Psoas muscle (tissue), 8 donors: ENCODE data around the gene BRD3. TPM values are rescaled to one million over a fixed set of nuclear protein-coding genes. Genes with fewer than 3 reads are reported as not detected.

Experiments used
- ATAC-seq, 4 donors: fragments of 200-7000 bp; cut with Tn5 transposase; one replicate each; pipeline ENCODE4 v1.9.1; 2020; ENCODE audit warnings: moderate library complexity in 3 of 4, mild to moderate bottlenecking in 2 of 4
- DNase-seq, 2 donors: peaks; one replicate each; pipeline ENCODE4 v3.0.0-alpha.2; 2020
- H3K27ac ChIP-seq: fragments of 200-600 bp; one replicate; pipeline ENCODE4 v1.8.0; 2022
- H3K27me3 ChIP-seq, 3 donors: fragments of 200-600 bp in 1 of 3; one replicate each; pipeline versions ENCODE4 v1.6.1 to v1.8.0; 2013 to 2022; ENCODE audit warnings: low read length in 2 of 3, mild to moderate bottlenecking in 2 of 3, moderate library complexity in 1 of 3; ENCODE audit not compliant: insufficient read depth in 3 of 3
- H3K36me3 ChIP-seq, 2 donors: fragments of 200-600 bp in 1 of 2; one replicate each; pipeline versions ENCODE4 v1.6.1 to v1.8.0; 2013 to 2022; ENCODE audit warnings: low read depth in 1 of 2, mild to moderate bottlenecking in 1 of 2, moderate library complexity in 1 of 2; ENCODE audit not compliant: insufficient read depth in 1 of 2
- H3K4me1 ChIP-seq: fragments of 200-600 bp; one replicate; pipeline ENCODE4 v1.8.0; 2022
- H3K4me3 ChIP-seq: fragments of 200-600 bp; one replicate; pipeline ENCODE4 v1.8.0; 2022; ENCODE audit warnings: mild to moderate bottlenecking
- H3K9me3 ChIP-seq: fragments of 200-600 bp; one replicate; pipeline ENCODE4 v1.8.0; 2022
- WGBS, 3 donors: extraction: QIAGEN DNeasy Blood & Tissue Kit; methylation state at CpG; one replicate each; pipeline versions ENCODE4 v1.1.6 to v1.1.7; 2013; 5-methylcytosine and 5-hydroxymethylcytosine counted together
- intact Hi-C, 2 donors: fragments of 100-400 bp; cut with DNase I; formaldehyde crosslinking; loops; one replicate each; pipeline versions ENCODE4 v1.11.0 to v1.14.2; 2022
- polyA plus RNA-seq, 3 donors: library from polyadenylated mRNA; stranded (reverse); fragments of 200-250 nt; gene quantifications; one replicate each; pipeline ENCODE4 v1.2.3, GENCODE V29; 2013
- total RNA-seq, 4 donors: library from RNA; stranded (reverse); fragmentation: NEBNext Ultra II Directional in 2 of 4; extraction: Animal tissue kit (Norgen Biotek cat#: 25700) in 2 of 4; gene quantifications; one replicate each; pipeline versions ENCODE4 v1.2.1 to v1.2.4, GENCODE V29; 2021 to 2023
- TF ChIP-seq, protein P1 (sequence below): fragments of 200-600 bp; IDR thresholded peaks from one replicate; pipeline ENCODE4 v1.8.0; 2022; ENCODE audit warnings: antibody characterized with exemption
- donor health status: healthy with polysubstance abuse.
- donor health status: DM: no; HTN: no; CAD: no; lungs with moderate emphysema.
- donor health status: Bipolar disorder and iron deficiency.
- donor health status: healthy.
- donor health status: DM: yes; HTN: yes; CAD: no.
- donor health status: DM: no; HTN: no; CAD: no.
- donor health status: DM: no; HTN: no; CAD: no.
- donor health status: DM: yes; HTN: yes; CAD: no.

Gene BRD3
- total and polyA plus RNA-seq, 7 donors: 7.5 to 28.2 (median 21.7) TPM

- WGBS, 3 donors: 5 to 12% (median 7%) methylated on average over 13 of the region's 13 CpGs
- intact Hi-C loops: no loop called here
Observed at GRCh38 chr9:134055981-134056461, 11.8 kb downstream of the BRD3 start.

DNA sequence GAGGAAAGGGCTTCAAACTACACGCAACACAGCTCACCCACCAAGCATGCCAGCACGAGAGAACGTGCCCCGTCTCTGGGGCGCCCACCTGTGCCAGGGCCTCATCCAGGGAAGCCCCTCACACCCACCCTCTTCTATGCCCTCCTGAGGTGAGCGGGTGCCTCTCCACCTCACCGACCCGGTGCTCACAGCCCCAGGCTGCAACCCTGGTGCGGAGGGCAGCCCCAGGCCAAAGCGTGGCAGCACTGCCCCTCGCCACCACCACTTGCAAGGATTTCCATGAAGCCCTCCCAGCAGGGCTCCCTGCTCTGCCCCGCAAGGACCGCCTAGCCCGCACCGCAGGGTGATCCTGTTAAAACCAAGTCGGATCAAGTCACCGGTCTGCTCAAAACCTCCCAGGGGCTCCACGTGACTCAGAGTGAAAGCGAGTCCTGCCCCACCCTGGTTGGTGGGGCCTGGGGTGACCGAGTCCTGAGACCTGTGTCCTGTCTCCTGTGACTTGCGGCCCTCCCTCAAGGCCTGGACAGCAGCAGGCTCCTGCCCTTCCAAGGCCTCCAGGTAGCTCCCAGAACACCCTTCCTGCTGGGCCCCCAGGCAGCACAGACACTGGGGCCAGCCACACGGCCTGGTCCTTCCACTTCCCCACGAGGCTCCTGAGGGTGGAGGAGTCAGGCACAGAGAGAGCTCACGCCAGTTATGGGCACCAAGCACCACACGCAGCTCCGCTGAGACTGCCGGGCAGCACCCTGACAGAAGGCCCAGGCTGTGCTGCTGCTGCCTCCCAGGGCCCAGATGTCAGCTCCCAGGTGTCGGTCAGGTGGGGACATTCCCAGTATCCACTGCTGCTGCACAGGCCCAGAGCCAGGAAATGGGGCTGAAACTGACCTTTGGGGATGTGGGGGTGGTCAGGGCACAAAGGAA, 12.7 kb downstream of the BRD3 start:
- Histone ChIP-seq H3K27ac (peak overlapping the region; percentile 72), H3K36me3 (peaks cover 3 to 31% of the 10 kb centered on the region in 2 donors), H3K4me3 (no peak overlapping the region), H3K9me3 (no peaks in the 10 kb centered on the region), H3K27me3 (no peaks in the 10 kb centered on the region), H3K4me1 (peaks cover 66% of the 10 kb centered on the region)
- ATAC-seq: peak in 3 of 4 donors; percentile 17 to 42 (median 19)
- DNase-seq: peak; percentile 22 to 57
- intact Hi-C loops: no loop called here
- TF ChIP-seq, protein P1, sequence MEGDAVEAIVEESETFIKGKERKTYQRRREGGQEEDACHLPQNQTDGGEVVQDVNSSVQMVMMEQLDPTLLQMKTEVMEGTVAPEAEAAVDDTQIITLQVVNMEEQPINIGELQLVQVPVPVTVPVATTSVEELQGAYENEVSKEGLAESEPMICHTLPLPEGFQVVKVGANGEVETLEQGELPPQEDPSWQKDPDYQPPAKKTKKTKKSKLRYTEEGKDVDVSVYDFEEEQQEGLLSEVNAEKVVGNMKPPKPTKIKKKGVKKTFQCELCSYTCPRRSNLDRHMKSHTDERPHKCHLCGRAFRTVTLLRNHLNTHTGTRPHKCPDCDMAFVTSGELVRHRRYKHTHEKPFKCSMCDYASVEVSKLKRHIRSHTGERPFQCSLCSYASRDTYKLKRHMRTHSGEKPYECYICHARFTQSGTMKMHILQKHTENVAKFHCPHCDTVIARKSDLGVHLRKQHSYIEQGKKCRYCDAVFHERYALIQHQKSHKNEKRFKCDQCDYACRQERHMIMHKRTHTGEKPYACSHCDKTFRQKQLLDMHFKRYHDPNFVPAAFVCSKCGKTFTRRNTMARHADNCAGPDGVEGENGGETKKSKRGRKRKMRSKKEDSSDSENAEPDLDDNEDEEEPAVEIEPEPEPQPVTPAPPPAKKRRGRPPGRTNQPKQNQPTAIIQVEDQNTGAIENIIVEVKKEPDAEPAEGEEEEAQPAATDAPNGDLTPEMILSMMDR: no peak
- 55 to 76% (median 57%) methylated on average over 28 of the region's 28 CpGs for WGBS, 3 donors

More at GRCh38 chr9:134055981-134056461, 11.8 kb downstream of the BRD3 start:
- no peaks in the 10 kb centered on the region for H3K27me3 ChIP-seq
- TF ChIP-seq, protein P1: no peak
- peak overlapping the region; percentile 72 for H3K27ac ChIP-seq
- DNase-seq (peak; percentile 90 to 96), ATAC-seq (peak; percentile 88 to 94 (median 90))
- H3K9me3 ChIP-seq: no peaks in the 10 kb centered on the region
- H3K4me1 ChIP-seq: peaks cover 73% of the 10 kb centered on the region
- peak overlapping the region; percentile 28 for H3K4me3 ChIP-seq
- H3K36me3 ChIP-seq: peaks cover 3 to 22% of the 10 kb centered on the region in 2 donors

- peaks cover 3 to 41% of the 10 kb centered on the region in 2 donors for H3K36me3 ChIP-seq
- no peaks in the 10 kb centered on the region for H3K9me3 ChIP-seq
- TF ChIP-seq, protein P1: no peak
- DNase-seq: peak in 1 of 2 donors; percentile 47
- H3K4me3 ChIP-seq: no peak overlapping the region
- peaks cover 65% of the 10 kb centered on the region for H3K4me1 ChIP-seq
- peak overlapping the region; percentile 30 for H3K27ac ChIP-seq
- ATAC-seq: no peak
- intact Hi-C loops: no loop called here
- H3K27me3 ChIP-seq: no peaks in the 10 kb centered on the region
- WGBS, 3 donors: 68 to 79% (median 69%) methylated on average over 43 to 44 of the region's 44 CpGs
Observed at GRCh38 chr9:134053941-134054761, 13.7 kb downstream of the BRD3 start.

DNA sequence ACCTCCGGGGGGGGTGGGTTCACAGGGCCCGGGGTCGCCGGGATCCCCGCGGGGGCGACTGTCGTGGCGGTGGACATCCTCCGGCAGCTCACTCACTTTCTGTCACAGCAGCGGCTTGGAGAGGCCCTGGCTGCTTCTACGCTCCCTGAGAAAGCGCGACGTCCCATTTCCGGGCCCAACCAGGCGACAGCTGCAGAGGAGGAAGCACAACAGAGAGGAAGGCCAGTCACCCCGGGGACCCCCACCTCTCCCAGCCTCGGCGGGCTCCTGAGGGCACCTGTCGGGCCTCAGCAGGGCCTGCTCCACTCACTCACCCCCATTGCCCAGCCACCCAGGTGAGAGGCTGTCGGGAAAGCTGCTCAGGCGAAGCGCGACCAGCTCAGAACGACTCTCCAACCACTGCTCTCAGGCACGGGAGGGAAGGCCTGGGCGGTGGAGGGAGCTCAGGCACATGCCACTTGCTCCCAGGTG, 14.4 kb downstream of the BRD3 start:
- Histone ChIP-seq H3K36me3 (peaks cover 3 to 46% of the 10 kb centered on the region in 2 donors), H3K4me1 (peaks cover 65% of the 10 kb centered on the region), H3K27ac (peak overlapping the region; percentile 30), H3K27me3 (no peaks in the 10 kb centered on the region), H3K9me3 (no peaks in the 10 kb centered on the region), H3K4me3 (no peak overlapping the region)
- TF ChIP-seq, protein P1: no peak
- ATAC-seq: no peak
- DNase-seq: peak in 1 of 2 donors; percentile 56
- WGBS, 3 donors: 49 to 77% (median 60%) methylated on average over 25 to 28 of the region's 28 CpGs
- intact Hi-C loops: no loop called here
